ENCODE data around the gene UBXN6.

Gene UBXN6

DNA sequence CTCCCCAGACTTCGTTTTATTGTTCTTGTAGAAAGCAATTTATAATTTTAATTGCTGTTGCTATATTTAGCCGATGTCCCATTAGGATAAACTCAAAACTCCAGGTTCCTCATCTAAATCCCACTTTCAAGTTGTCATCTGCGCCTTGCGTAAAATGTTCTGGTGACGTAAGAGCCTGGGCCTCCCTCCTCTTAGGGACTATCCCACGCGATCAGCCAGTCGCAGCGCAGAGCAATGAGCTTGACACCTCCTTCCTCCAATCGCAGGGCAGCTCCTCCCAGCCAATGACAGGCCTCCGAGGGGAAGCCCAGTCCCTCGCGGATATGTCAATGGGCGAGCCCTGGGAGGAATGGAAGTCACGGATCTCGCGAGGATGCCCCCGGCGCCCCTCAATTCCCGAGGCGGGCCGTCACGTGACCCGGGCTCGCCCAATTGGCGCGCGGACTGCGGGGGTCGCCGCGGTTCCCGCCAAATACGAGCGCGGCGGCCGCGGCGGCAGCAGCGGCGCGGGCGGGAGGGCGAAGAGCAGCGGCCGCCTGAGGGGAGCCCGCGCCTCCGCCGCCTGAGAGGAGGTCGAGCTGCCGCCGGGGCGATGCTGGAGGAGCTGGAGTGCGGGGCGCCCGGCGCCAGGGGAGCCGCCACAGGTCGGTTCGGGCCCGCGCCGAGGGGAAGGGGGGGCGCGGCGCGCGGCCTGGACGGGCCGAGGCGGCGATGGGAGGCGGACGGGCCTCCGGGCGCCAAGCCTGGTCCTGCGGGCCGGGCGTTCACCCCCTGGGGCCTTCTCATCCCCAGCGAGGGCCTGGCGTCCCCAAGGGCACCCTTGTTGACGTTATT lies 55.2 kb downstream of the UBXN6 start, which contains the start of gene CHAF1A:
TSS of gene CHAF1A (plus strand) at position 470 of the 834 bp plus-strand sequence. CDS start at position 593, 123 bp downstream.
- peak; percentile 99 for DNase-seq

DNA sequence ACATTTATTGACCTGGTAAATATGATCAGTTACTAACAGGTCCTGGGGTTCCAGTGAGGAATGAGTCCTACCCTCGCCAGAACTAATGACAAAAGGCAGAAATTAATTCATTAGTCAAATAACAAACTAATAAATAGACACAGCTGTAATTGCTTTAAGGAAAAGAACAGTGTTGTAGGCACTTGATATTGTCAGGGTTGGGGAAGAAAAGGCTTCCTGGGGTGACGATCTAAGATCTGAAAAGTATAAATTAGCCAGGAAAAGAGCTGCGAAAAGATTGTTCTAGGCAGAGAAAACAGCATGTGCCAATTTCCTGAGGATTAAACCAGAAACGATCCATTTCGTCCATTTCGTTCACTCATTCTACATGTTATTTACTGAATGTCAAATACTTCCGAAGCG lies 55.8 kb downstream of the UBXN6 start:
- no peak for DNase-seq

DNA sequence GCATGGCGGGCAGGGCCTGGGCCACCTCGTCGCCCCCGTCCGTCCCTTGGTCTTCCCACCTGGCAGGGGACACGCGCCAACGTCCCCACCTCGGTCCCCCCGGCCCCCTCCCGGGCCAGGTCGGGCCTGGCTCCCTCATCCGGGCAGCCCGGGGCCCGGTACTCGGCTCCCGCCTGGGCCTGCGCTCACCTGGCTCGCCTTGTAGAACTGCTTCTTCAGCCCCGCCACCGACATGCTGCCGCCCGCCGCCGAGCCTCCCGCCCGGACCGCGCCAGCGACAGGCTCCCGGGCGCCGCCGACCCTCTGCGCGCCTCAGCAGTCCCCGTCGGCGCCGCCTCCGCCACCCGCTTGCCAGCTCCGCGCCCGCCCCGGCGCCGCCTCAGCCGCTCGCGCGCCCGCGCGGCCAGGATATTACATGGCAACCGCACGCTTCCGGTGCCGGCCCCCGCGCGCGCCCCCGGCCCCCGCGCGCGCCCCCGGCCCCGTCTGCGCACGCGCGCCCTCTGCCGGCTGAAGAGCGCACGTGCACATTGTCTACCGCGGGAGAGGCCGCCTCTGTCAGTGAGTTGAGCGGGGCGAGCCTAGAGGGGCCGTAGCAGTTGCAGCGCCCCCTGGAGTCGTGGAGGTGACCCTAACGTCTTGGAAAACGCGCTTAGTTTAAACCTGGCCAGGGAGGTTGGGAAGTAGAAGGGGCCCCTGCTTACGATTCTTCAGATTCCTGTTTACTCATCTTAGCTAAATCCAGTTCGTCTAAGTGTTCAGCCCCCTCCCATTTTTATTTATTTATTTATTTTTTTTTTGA lies 57.3 kb downstream of the UBXN6 start, which contains the start of gene SH3GL1:
TSS of gene SH3GL1 (minus strand) at position 413 of the 802 bp plus-strand sequence. CDS start at position 234, 179 bp downstream.
- DNase-seq = peak; percentile 80

DNA sequence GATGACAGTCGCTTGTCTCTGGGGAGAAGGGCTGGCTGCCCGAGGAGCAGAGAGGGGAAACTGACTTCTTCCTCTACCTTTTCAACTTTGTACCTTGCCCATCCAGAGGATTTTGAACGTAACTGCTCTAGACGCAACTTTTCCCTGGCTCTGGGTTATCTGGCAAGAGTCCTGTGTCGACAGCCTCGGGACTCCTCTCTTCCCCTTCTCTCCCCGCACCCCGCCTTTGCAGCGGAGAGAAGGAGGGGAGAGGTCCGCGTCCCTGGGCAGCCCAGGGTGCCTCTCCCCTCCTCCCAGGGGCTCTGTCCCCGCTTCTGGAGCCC lies 57.8 kb downstream of the UBXN6 start:
- no peak for DNase-seq

DNA sequence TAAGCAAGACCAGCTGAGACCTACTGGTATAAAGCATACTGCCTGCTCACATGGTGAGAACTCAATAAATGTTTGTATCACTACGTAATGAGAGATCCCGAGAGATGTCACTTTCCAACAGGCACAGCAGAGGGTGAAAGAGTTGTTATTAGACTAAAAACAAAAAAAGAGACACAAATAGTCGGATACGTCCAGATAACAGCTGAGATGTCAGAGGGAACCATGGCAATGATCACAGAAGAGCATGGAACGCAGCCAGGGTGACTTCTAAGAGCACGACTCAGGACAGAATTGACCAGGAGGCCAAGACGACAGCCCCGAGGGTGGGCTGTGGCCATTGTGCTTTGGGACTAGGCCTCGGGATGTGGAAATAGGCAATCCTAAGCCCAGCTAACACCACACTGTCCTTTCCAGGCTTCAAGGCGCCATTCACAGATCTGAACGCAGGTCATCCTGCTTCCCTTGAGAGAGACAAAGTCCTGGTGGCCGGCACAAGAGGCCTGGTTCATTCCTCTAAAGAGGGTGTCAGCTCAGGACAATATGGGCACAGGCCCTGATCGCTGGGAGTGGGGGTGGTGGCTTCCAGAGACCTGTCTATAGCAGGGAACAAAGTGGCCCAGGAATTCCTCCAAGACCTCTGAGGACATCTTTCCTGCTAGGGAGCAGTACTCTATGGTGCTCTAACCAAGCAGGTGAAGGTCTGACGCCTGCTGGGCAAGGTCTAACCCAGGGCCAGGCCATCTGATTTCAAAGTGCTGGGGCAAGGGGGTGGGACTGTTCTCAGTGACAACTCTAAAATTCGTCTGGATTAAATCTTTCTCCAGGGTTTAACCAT lies 60.4 kb downstream of the UBXN6 start:
- DNase-seq = no peak

Data from DMS153 (cell line).